ENCODE measurements around the gene ADAM8.
"Not testable (repeated sequence)": the region's sequence is repeated elsewhere in the genome, so short reads cannot be mapped to it uniquely, and the experiment has no call there.

ADAM8 gene

GRCh38 chr10:133247681-133248333, 28.9 kb downstream of the ADAM8 start:
- no peak for FAIRE-seq

DNA sequence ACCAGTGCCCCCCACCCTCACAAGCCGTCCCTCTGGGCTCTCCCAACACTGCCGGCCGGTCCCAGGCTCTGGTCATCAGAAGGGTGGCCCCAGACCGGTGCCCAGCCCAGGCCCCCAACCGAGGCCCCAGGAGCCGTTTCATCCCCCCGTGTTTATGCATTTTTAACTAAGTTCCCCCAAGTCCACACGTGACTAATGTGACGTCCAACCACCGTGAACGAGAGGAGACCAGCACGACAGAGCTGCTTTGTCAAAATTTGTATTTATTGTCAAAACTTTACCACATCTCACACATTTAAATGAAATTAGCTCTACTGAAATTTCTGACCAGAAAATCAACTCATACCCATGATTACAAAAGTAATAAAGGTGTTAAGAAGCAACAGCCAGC, 30.4 kb downstream of the ADAM8 start:
- no peak for FAIRE-seq

DNA sequence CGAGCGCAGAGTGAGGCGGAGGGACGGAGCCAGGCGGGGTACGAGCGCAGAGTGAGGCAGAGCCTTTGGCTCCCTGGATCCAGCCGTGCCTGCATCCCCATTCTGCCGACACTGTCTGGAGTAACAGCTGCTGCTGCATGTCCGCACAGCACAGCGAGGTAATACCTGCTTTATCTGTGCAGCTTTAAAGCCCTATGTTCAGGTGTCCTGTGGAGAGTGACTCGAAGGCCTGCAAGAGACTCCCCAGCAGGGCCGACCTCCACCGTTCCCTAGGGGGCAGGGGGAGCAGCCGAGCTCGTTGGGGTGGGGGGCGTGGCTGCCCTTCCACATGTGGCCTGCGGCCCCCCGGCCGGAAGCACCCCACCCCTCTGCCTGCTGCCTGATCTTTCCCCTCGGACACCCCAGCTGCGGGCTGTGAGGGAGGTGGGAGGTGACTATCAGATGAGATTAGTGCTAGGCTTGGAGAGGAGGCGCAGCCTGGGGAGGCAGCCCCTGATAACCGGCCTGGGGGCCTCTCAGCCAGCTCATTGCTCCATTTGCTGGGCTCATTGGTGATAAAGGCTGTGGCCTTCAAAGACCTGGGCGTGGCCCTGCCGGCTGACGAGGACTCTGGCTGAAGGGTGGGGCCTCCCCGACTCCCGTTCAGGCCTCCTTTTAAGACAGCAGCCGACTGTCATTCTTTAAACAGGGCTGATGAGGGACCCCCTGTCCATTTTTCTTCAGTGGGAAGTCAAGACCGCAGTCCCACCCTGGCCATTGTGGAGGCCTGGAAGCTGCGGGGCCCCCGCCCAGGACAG, 31.0 kb downstream of the ADAM8 start:
- no peak for FAIRE-seq

DNA sequence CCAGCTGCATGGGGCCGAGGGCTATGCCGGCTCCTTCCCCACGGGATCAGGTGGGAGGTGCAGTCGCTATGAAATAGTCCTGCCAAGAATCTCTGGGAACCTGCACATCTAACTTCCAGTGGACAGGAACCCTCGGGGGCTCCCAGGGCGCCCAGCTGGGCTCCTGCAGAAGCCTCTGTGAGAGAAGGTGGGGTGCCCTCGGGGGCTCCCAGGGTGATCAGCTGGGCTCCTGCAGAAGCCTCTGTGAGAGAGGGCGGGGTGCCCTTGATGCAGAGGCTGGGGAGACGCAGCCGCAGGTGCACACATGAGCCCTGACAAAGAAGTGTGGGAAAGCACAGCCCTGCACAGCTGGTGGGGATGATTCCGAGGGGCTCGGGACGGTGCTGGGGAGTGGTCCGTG, 33.1 kb downstream of the ADAM8 start:
- FAIRE-seq, result no peak

- no peak for FAIRE-seq
Observed at GRCh38 chr10:133242611-133243356, 33.9 kb downstream of the ADAM8 start.

- FAIRE-seq, result no peak
Observed at GRCh38 chr10:133241501-133242205, 35.0 kb downstream of the ADAM8 start.

- no peak for FAIRE-seq
Observed at GRCh38 chr10:133239990-133240389, 36.7 kb downstream of the ADAM8 start.

- no peak for FAIRE-seq
Observed at GRCh38 chr10:133238466-133238804, 38.2 kb downstream of the ADAM8 start.

DNA sequence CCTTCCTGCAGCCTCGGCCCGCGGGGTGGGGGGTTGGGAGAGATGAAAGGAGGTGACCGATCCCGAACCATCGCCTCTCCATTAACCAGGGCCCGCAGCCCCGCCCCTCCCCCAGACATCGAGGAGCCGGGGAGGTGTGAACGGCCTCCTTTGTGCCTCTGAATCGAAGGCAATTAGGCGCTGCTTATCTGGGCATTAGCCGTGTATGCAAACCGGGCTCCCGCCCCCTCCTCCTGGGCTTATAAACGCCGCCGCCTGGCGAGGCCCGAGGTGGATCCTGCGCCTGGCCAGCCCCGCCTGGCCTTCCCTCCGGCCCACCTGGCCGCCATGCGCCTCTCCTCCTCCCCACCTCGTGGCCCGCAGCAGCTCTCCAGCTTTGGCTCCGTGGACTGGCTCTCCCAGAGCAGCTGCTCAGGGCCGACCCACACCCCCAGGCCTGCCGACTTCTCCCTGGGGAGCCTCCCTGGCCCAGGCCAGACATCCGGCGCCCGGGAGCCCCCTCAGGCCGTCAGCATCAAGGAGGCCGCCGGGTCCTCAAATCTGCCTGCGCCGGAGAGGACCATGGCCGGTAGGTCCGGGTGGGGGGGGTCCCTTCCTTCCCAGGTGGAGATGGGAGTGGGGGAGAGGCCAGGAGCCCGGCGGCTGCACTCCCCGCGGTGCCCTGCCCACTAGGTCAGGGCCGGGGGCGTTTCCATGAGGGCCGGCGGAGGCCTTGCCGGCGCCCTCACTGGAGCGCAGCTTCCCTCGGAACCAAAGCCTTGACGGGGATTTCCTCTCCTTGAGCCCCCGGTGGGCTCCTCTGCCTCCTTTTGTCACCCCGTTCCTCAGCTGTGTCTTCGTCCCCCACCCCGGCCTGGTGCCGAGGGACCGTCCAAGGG, 38.8 kb downstream of the ADAM8 start, which contains the start of gene VENTX:
TSS of gene VENTX (plus strand) at position 268 of the 878 bp plus-strand sequence. CDS start at position 328, 60 bp downstream.
- FAIRE-seq, result no peak

- FAIRE-seq, result no peak
Observed at GRCh38 chr10:133237241-133237587, 39.5 kb downstream of the ADAM8 start.

DNA sequence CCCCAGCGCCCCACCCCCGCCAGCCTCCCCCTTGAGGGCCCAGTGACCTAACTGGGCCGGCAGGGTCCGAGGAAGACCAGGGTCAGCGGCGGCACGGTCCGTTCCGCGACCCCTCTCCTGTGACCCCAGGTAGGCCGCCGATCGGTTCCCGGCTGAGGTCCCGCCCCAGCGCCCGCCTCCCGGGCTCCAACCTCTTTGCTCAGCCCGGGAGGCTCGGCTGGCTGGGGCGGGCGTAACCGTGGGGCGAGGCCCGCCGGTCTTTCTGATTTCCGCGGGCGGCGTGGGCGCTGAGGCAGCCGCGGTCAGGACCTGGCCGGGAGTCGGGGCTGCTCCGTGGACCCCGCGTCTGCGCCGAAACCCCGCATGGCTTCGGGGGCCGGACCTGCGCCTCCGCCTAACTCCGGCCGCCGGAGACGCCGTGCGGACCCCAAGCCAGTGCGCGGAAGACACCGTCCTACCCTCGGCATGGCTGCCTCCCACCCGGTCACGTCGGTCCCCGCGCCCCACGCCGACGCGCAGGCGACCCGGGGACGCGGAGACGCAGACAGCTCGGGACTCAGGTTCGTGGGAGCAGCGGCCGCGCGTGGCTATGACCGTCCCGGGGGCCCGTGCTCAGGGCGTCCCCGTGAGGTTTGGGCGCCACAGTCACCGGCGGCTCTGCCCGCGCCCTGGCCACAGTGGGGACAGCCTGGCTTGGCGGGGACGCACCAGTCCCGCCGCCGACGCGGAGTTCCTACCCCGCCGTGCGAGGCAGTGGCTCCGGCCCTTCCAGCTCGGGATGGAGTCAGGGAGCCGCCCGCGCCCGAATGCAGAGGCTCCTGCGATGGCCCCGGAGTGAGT, 40.0 kb downstream of the ADAM8 start:
- no peak for FAIRE-seq

- no peak for FAIRE-seq
Observed at GRCh38 chr10:133235932-133236331, 40.7 kb downstream of the ADAM8 start.

GRCh38 chr10:133235265-133235855, 41.3 kb downstream of the ADAM8 start:
- FAIRE-seq, result no peak

DNA sequence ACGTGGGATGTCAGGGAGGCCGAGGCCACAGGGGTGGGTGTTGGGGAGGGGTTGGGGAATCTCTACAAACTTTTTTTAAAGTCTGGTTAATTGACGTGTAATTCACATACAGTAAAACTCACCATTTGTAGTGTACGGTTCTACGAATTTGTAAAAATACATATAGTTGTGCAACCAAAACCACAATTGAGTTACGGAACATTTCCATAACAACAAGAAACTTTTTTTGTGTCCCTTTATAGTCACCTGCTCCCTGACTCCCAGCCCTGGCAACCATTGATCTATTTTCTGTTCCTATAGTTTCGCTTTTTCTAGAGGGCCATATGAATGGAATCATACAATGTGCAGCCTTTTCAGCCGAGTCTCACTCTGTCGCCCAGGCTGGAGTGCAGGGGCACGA, 41.9 kb downstream of the ADAM8 start:
- not testable (repeated sequence) for FAIRE-seq

DNA sequence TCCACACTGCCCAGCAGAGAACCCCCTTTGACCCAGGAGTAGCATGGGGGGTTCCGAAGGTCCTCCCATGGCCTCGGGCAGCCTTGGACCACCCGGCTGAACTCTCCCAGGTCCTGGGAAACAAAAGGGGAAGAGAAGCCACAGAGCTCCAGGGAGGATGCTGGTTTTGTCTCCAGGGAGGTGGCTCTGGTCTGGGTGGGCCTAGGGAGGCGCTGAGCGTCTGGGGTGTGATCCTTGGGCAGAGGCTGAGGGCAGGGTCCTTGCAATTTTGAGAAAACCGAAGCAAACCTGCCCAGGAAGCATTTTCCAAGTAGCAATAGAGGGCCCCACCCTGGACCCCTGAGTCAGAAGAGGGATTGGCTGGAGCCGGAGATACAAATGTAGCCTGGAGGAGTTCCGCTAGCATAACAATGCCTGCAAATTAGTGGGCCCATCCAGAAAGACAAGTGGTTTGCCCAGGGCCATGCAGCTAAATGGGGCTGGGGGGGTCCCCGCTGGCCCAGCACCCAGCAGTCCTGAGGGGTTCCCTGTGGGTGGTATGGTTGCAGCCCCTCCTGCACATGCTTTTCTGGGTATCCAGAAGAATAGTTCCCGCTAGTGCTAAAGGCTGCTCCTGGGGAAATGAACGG, 44.6 kb downstream of the ADAM8 start:
- FAIRE-seq, result no peak

DNA sequence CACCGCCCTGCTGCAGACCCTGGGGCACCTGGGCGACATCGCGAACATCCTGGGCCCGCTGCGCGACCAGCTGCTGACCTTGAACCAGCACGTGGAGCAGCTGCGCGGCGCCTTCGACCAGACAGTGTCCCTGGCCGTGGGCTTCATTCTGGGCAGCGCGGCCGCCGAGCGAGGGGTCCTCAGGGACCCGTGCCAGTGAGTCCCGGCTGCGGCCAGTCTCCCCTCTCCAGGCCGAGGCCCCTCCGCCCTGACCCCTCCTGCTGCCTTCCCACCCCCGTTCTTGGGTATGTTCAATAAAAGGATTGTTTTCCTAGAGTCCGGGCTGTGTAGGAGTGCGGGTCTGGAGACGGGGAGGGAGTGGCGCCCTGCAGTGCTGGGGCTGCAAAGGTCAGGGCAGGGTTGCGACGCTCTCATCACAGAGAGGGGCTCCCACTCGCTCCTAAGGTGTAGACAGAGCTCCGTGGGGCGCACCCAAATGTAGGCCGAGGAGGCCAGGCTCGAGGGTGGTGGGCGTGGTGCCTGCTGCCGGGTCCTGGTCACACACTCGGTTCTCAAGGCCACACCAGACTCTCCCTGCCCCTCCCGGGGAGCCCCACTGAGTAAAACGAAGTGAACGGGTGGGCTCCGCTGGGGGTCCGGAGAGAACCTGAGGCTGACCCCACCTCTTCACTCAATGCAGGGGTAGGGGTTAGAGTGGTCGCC, 45.3 kb downstream of the ADAM8 start:
- FAIRE-seq, result no peak

- FAIRE-seq, result no peak
Observed at GRCh38 chr10:133230387-133231195, 46.1 kb downstream of the ADAM8 start.

- FAIRE-seq, result no peak
Observed at GRCh38 chr10:133230044-133230361, 46.7 kb downstream of the ADAM8 start, which contains the start of gene UTF1. Gene UTF1, plus strand, starts transcription at chr10:133230217. Its CDS starts 72 bp downstream, at chr10:133230289.

All from G401.6 (cell line).